Neuronal stem cell (in vitro differentiated cells): ENCODE data around the gene CCL28.

Source experiments
- DNase-seq: peaks from one replicate; pipeline ENCODE4 v3.0.0-alpha.2; 2013; ENCODE audit warnings: low spot score
- H2AFZ ChIP-seq: one replicate; pipeline ENCODE4 v1.6.1; 2013; ENCODE audit warnings: mild to moderate bottlenecking, low read length, inconsistent platforms
- H2AK5ac ChIP-seq: 2 replicates; pipeline ENCODE4 v1.6.1; 2013; ENCODE audit warnings: low read depth, mild to moderate bottlenecking, inconsistent platforms, low read length, moderate library complexity, mixed read lengths
- H2BK120ac ChIP-seq: 2 replicates; pipeline ENCODE4 v1.6.1; 2013; ENCODE audit warnings: low read depth, mild to moderate bottlenecking, inconsistent platforms, low read length, moderate library complexity, mixed read lengths
- H2BK12ac ChIP-seq: one replicate; pipeline ENCODE4 v1.6.1; 2013; ENCODE audit warnings: low read length, inconsistent platforms
- H2BK15ac ChIP-seq: 2 replicates; pipeline ENCODE4 v1.6.1; 2013; ENCODE audit warnings: mild to moderate bottlenecking, low read length, inconsistent platforms, mixed read lengths
- H2BK5ac ChIP-seq: one replicate; pipeline ENCODE4 v1.6.1; 2013; ENCODE audit warnings: inconsistent platforms, mild to moderate bottlenecking, low read length, moderate library complexity
- H3K14ac ChIP-seq: one replicate; pipeline ENCODE4 v1.6.1; 2013; ENCODE audit warnings: low read length, inconsistent platforms
- H3K18ac ChIP-seq: 2 replicates; pipeline ENCODE4 v1.6.1; 2013; ENCODE audit warnings: low read length, inconsistent platforms
- H3K23ac ChIP-seq: 2 replicates; pipeline ENCODE4 v1.6.1; 2013; ENCODE audit warnings: low read depth, mild to moderate bottlenecking, mixed read lengths, low read length, inconsistent platforms; ENCODE audit not compliant: poor library complexity
- H3K27ac ChIP-seq: replicated peaks from 3 replicates; pipeline ENCODE4 v1.5.1; 2013; ENCODE audit warnings: low read length, inconsistent platforms
- H3K27me3 ChIP-seq, 3 experiments: 2 replicates each; pipeline ENCODE4 v1.6.1; 2013; ENCODE audit warnings: low read length in 3 of 3, mild to moderate bottlenecking in 2 of 3, inconsistent platforms in 1 of 3, low read depth in 1 of 3, mixed read lengths in 1 of 3, moderate library complexity in 1 of 3; ENCODE audit not compliant: control insufficient read depth in 3 of 3, insufficient read depth in 3 of 3
- H3K36me3 ChIP-seq, 2 donors: replicated peaks in 1 of 2; 2 replicates each; pipeline ENCODE4 v1.6.1; 2013; ENCODE audit warnings: low read length in 2 of 2; ENCODE audit not compliant: control insufficient read depth in 2 of 2, insufficient read depth in 2 of 2
- H3K4ac ChIP-seq: 2 replicates; pipeline ENCODE4 v1.6.1; 2013; ENCODE audit warnings: inconsistent platforms, mild to moderate bottlenecking, low read length, moderate library complexity
- H3K4me1 ChIP-seq, 2 donors: 1 replicate in 1 of 2; 2 replicates in 1 of 2; pipeline ENCODE4 v1.6.1; 2013; ENCODE audit warnings: low read length in 2 of 2, low read depth in 1 of 2; ENCODE audit not compliant: control insufficient read depth in 2 of 2, insufficient read depth in 1 of 2
- H3K4me2 ChIP-seq: one replicate; pipeline ENCODE4 v1.6.1; 2013; ENCODE audit warnings: mild to moderate bottlenecking, low read length, inconsistent platforms; ENCODE audit not compliant: insufficient read depth, poor library complexity, severe bottlenecking
- H3K4me3 ChIP-seq, 2 donors: 2 replicates each; pipeline ENCODE4 v1.5.1; 2013; ENCODE audit warnings: low read length in 2 of 2, mild to moderate bottlenecking in 2 of 2, inconsistent platforms in 1 of 2, moderate library complexity in 1 of 2
- H3K79me1 ChIP-seq: one replicate; pipeline ENCODE4 v1.6.1; 2013; ENCODE audit warnings: low read depth, mild to moderate bottlenecking, inconsistent platforms, low read length, moderate library complexity
- H3K9ac ChIP-seq: one replicate; pipeline ENCODE4 v1.6.1; 2013; ENCODE audit warnings: mild to moderate bottlenecking, low read depth, low read length, inconsistent platforms; ENCODE audit not compliant: poor library complexity
- H3K9me3 ChIP-seq, 2 donors: replicated peaks in 1 of 2; 2 replicates each; pipeline versions ENCODE3 to v1.6.1; 2013; ENCODE audit warnings: low read length in 2 of 2, mild to moderate bottlenecking in 2 of 2, inconsistent platforms in 1 of 2, low read depth in 1 of 2, mixed read lengths in 1 of 2, moderate library complexity in 1 of 2; ENCODE audit not compliant: control insufficient read depth in 2 of 2, insufficient read depth in 1 of 2
- H4K8ac ChIP-seq: one replicate; pipeline ENCODE4 v1.6.1; 2013; ENCODE audit warnings: low read depth, mild to moderate bottlenecking, inconsistent platforms, low read length, moderate library complexity
- H4K91ac ChIP-seq: one replicate; pipeline ENCODE4 v1.6.1; 2013; ENCODE audit warnings: low read length, low read depth, mild to moderate bottlenecking, inconsistent platforms; ENCODE audit not compliant: poor library complexity
- WGBS, 2 donors: extraction: QIAGEN DNeasy Blood & Tissue Kit; methylation state at CpG; one replicate each; pipeline ENCODE4 v1.1.7; 2013; ENCODE audit warnings: missing lambda C conversion rate in 2 of 2, mixed read lengths in 1 of 2; ENCODE audit not compliant: insufficient read length in 2 of 2, insufficient replicate concordance in 1 of 2; ENCODE audit errors: extremely low coverage in 2 of 2; 5-methylcytosine and 5-hydroxymethylcytosine counted together

CCL28 gene

DNA sequence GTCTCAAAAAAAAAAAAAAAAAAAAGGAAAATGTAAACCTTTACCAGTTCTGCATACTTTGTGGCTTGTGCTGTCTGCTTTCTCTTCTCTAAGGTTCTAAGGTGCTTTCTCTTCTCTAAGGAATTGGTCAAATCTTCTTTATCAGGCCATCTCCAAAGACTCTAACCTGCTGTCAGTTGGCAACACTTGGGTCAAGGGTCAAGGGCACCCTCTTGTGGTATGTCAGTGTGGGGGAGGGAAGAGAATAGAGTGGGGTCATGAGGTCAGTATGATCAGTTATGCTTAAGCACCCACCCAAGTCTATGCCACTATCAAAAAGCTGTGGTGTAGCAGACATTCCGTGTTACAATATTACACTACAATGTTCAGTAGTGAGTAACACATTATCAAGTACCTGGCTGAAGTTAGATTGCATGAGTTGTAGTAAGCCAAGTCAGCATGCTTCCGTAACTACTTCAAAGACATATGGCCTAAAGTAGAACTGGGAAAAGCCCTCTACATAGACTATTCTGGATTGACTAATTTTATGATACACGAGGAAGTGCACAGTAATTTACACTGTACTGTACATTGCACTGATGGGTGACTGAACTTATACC, 25.0 kb upstream of the CCL28 start:
- H2BK15ac ChIP-seq = no peak overlapping the region
- no peak overlapping the region for H2BK120ac ChIP-seq
- no peak overlapping the region for H3K4ac ChIP-seq
- no peak overlapping the region for H3K9ac ChIP-seq
- H3K27me3 ChIP-seq = no peaks in the 10 kb centered on the region
- no peak overlapping the region for H4K8ac ChIP-seq
- H2AK5ac ChIP-seq = no peak overlapping the region
- no peak for DNase-seq
- no peaks in the 10 kb centered on the region for H3K9me3 ChIP-seq
- H3K4me2 ChIP-seq = no peak overlapping the region
- H2AFZ ChIP-seq = no peak overlapping the region
- H3K4me1 ChIP-seq = peaks cover 0 to 2% of the 10 kb centered on the region in 2 donors
- no peak overlapping the region for H2BK12ac ChIP-seq
- no peak overlapping the region for H3K4me3 ChIP-seq
- H3K23ac ChIP-seq = no peak overlapping the region
- H3K18ac ChIP-seq = no peak overlapping the region
- H2BK5ac ChIP-seq = no peak overlapping the region
- H3K36me3 ChIP-seq = no peaks in the 10 kb centered on the region
- H3K27ac ChIP-seq = no peak overlapping the region
- no peaks in the 10 kb centered on the region for H3K79me1 ChIP-seq
- H4K91ac ChIP-seq = no peak overlapping the region
- no CpG with 5 or more reads among the region's 3 CpGs for WGBS, 2 donors
- no peak overlapping the region for H3K14ac ChIP-seq

DNA sequence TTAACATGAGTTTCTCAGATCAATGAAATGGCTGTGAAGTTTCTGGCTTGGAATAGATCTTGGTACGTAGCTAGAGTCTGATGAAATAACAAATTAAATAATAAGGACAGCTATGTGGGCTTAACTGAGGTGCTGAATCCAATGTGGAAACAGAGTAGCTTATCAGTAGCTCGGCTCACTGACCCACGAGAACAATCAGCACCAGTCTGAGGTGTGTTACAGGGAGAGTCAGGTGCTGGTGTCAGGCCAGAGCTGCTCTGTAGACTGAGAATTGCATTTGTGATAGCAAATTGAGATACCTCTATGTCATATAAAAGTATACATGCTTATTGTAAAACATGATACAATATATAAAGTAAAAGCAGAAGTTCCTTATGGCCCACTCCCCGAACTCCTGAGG, 21.2 kb upstream of the CCL28 start:
- no peak overlapping the region for H3K4me2 ChIP-seq
- H3K4me3 ChIP-seq = no peak overlapping the region
- no peak overlapping the region for H3K14ac ChIP-seq
- H2AFZ ChIP-seq = no peak overlapping the region
- no peaks in the 10 kb centered on the region for H3K9me3 ChIP-seq
- H2BK120ac ChIP-seq = no peak overlapping the region
- no peaks in the 10 kb centered on the region for H3K79me1 ChIP-seq
- H3K36me3 ChIP-seq = no peaks in the 10 kb centered on the region
- no peak overlapping the region for H3K27ac ChIP-seq
- no peak overlapping the region for H3K18ac ChIP-seq
- H2BK12ac ChIP-seq = no peak overlapping the region
- no peak overlapping the region for H3K9ac ChIP-seq
- no peak overlapping the region for H4K8ac ChIP-seq
- no peak overlapping the region for H3K23ac ChIP-seq
- no peak overlapping the region for H2BK5ac ChIP-seq
- H3K4me1 ChIP-seq = peaks cover 0 to 2% of the 10 kb centered on the region in 2 donors
- H2BK15ac ChIP-seq = no peak overlapping the region
- no peak overlapping the region for H3K4ac ChIP-seq
- peaks cover 0 to 3% (median 0%) of the 10 kb centered on the region in 3 experiments for H3K27me3 ChIP-seq
- no CpG with 5 or more reads among the region's 4 CpGs for WGBS, 2 donors
- DNase-seq = no peak
- no peak overlapping the region for H2AK5ac ChIP-seq
- no peak overlapping the region for H4K91ac ChIP-seq

DNA sequence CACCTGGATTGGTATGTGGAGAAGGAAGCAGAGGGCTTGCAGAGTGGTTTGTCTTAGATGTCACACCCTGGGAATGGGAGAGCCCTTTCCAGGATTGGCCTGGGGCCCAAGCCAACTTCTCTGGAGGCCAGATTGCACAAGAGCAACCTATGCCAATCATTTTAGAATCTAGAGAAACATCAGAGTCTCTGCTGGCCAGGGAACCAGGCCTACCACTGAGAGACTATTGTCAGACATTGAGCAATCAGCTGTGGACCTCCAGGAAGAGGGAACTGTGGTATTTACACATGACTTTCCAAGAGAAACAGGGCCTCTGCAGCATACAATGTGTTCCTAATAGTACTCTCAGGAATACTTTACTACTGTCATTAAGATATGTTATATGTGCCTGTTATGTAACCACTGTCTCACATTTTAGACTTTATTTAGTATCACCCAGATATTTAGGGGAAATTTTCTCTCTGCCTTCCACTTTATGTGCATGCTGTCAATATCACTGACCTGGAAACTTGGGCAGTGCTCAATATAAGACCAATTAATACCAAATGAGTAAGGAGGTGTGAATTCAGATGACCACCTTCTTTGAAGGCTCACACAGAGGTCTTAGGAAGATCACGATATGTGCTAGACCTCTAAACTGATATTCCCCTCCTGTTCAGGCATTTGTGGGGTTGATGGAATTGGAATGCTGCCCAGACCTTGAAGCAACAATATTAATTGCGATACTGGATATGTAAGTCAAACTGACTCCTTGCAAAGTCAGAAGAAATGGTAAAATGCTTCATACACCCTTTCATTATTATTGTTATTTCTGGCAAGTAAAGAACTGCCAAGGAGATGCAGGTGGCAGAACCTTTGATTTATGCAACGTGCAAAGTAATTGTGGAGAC, 20.5 kb upstream of the CCL28 start:
- H3K36me3 ChIP-seq = no peaks in the 10 kb centered on the region
- no peaks in the 10 kb centered on the region for H3K9me3 ChIP-seq
- H3K4ac ChIP-seq = no peak overlapping the region
- no peak overlapping the region for H3K18ac ChIP-seq
- H3K27ac ChIP-seq = no peak overlapping the region
- no peak overlapping the region for H2BK12ac ChIP-seq
- no peak overlapping the region for H3K4me2 ChIP-seq
- no peak overlapping the region for H2BK5ac ChIP-seq
- H3K4me3 ChIP-seq = no peak overlapping the region
- peaks cover 0 to 3% (median 0%) of the 10 kb centered on the region in 3 experiments for H3K27me3 ChIP-seq
- no peak overlapping the region for H4K8ac ChIP-seq
- H3K79me1 ChIP-seq = no peaks in the 10 kb centered on the region
- no peak overlapping the region for H2AK5ac ChIP-seq
- no peak overlapping the region for H3K9ac ChIP-seq
- H3K4me1 ChIP-seq = peaks cover 0 to 2% of the 10 kb centered on the region in 2 donors
- DNase-seq = no peak
- no peak overlapping the region for H2AFZ ChIP-seq
- H3K23ac ChIP-seq = no peak overlapping the region
- WGBS, 2 donors = no CpG with 5 or more reads among the region's 3 CpGs
- H2BK120ac ChIP-seq = no peak overlapping the region
- no peak overlapping the region for H4K91ac ChIP-seq
- H3K14ac ChIP-seq = no peak overlapping the region
- H2BK15ac ChIP-seq = no peak overlapping the region

DNA sequence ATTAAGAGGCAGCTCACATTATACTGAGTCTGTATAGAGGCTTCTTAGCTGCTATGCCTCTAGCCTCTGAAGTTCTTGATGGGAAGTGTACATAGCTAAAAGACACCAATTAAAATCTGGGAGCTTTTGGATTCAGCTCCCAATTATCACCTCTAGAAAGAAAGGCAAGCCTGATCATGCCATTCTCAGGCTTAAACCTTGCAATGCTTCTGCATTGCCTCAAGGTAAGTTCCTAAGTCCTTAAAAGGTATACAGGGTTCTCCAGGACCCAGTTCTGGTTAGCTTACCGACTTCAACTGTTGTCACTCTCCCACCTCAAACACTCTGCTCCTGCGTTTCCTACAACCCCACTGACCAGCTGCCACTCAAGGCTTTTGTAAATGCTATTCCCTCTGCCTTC, 17.5 kb upstream of the CCL28 start:
- H2BK15ac ChIP-seq = no peak overlapping the region
- no peak overlapping the region for H2BK120ac ChIP-seq
- H3K23ac ChIP-seq = no peak overlapping the region
- H3K27ac ChIP-seq = no peak overlapping the region
- H3K4me1 ChIP-seq = peaks cover 0 to 2% of the 10 kb centered on the region in 2 donors
- peak overlapping the region; percentile 64 for H3K14ac ChIP-seq
- H3K9ac ChIP-seq = no peak overlapping the region
- H3K4me3 ChIP-seq = no peak overlapping the region
- peaks cover 0 to 3% (median 0%) of the 10 kb centered on the region in 3 experiments for H3K27me3 ChIP-seq
- H3K9me3 ChIP-seq = peaks cover 0 to 2% of the 10 kb centered on the region in 2 donors
- no CpG with 5 or more reads among the region's 2 CpGs for WGBS, 2 donors
- H3K18ac ChIP-seq = no peak overlapping the region
- no peak for DNase-seq
- no peak overlapping the region for H4K8ac ChIP-seq
- H2BK12ac ChIP-seq = no peak overlapping the region
- no peak overlapping the region for H2AK5ac ChIP-seq
- no peaks in the 10 kb centered on the region for H3K36me3 ChIP-seq
- H3K79me1 ChIP-seq = no peaks in the 10 kb centered on the region
- no peak overlapping the region for H4K91ac ChIP-seq
- no peak overlapping the region for H3K4ac ChIP-seq
- no peak overlapping the region for H3K4me2 ChIP-seq
- H2AFZ ChIP-seq = no peak overlapping the region
- H2BK5ac ChIP-seq = no peak overlapping the region
